B cell (primary cell): ENCODE data around the gene ADH4. TPM values are rescaled to one million over a fixed set of nuclear protein-coding genes. Genes with fewer than 3 reads are reported as not detected.

ENCODE experiments used
- ATAC-seq: fragments of 200-7000 bp; cut with Tn5 transposase; one replicate; pipeline ENCODE4 v1.10.0; 2021; ENCODE audit warnings: low read depth, mild to moderate bottlenecking, moderate number of reproducible peaks, moderate library complexity
- CTCF ChIA-PET: fragments of 350-600 bp; sonication (Branson Sonifier 250); formaldehyde crosslinking; loops from one replicate; lab custom pipeline; 2021; ENCODE audit warnings: antibody characterized with exemption, inconsistent platforms; lab: Charles Lee
- POLR2A ChIA-PET: fragments of 350-600 bp; sonication (Branson Sonifier 250); formaldehyde crosslinking; loops from one replicate; lab custom pipeline; 2021; ENCODE audit warnings: antibody characterized with exemption; lab: Charles Lee
- DNase-seq: peaks from one replicate; pipeline ENCODE4 v3.0.0; 2013
- H2AFZ ChIP-seq: 2 replicates; pipeline ENCODE4 v1.6.1; 2012; ENCODE audit warnings: mild to moderate bottlenecking, low read depth, low read length; ENCODE audit not compliant: insufficient read depth, poor library complexity, severe bottlenecking
- H3K27ac ChIP-seq, 2 donors: 1 replicate in 1 of 2; 2 replicates in 1 of 2; pipeline ENCODE4 v1.5.1; 2012 to 2013; ENCODE audit warnings: low read length in 2 of 2, mild to moderate bottlenecking in 2 of 2, moderate library complexity in 1 of 2
- H3K27me3 ChIP-seq, 4 experiments: fragments of 200-600 bp in 1 of 4; sonication (generic) in 1 of 4; replicated peaks in 1 of 4; 1 replicate in 2 of 4; 2 replicates in 2 of 4; pipeline versions ENCODE4 v1.6.1 to v1.7.0; 2013 to 2016; ENCODE audit warnings: low read length in 3 of 4, mild to moderate bottlenecking in 2 of 4, mixed read lengths in 1 of 4, moderate library complexity in 1 of 4; ENCODE audit not compliant: insufficient read depth in 4 of 4, control insufficient read depth in 3 of 4; ENCODE audit errors: control extremely low read depth in 1 of 4
- H3K36me3 ChIP-seq, 2 experiments: replicated peaks in 1 of 2; 1 replicate in 1 of 2; 2 replicates in 1 of 2; pipeline versions ENCODE4 v1.6.1 to v1.7.1; 2013; ENCODE audit warnings: low read length in 1 of 2; ENCODE audit not compliant: insufficient read depth in 2 of 2, control insufficient read depth in 1 of 2; ENCODE audit errors: control extremely low read depth in 1 of 2, extremely low read depth in 1 of 2
- H3K4me1 ChIP-seq, 2 donors: fragments of 200-600 bp in 1 of 2; sonication (generic) in 1 of 2; 1 replicate in 1 of 2; 2 replicates in 1 of 2; pipeline versions ENCODE4 v1.5.1 to v1.6.1; 2013 to 2017; ENCODE audit warnings: low read length in 2 of 2; ENCODE audit not compliant: control insufficient read depth in 2 of 2, insufficient read depth in 2 of 2
- H3K4me2 ChIP-seq: replicated peaks from 2 replicates; pipeline ENCODE3; 2012; ENCODE audit warnings: mild to moderate bottlenecking, low read depth, low read length; ENCODE audit not compliant: poor library complexity, severe bottlenecking
- H3K4me3 ChIP-seq, 5 experiments: fragments of 200-600 bp in 1 of 5; sonication (generic) in 1 of 5; 1 replicate in 3 of 5; 2 replicates in 2 of 5; pipeline versions ENCODE4 v1.5.1 to v1.7.0; 2011 to 2016; ENCODE audit warnings: low read length in 4 of 5, mild to moderate bottlenecking in 4 of 5, low read depth in 2 of 5, control low read depth in 1 of 5, moderate library complexity in 1 of 5; ENCODE audit not compliant: insufficient read depth in 1 of 5; ENCODE audit errors: control extremely low read depth in 1 of 5, extremely low read depth in 1 of 5
- H3K79me2 ChIP-seq: fragments of 200-600 bp; sonication (generic); one replicate; pipeline ENCODE4 v1.6.0; 2016; ENCODE audit warnings: low read length; ENCODE audit not compliant: control insufficient read depth, insufficient read depth
- H3K9ac ChIP-seq: fragments of 200-600 bp; sonication (generic); 2 replicates; pipeline ENCODE4 v1.6.1; 2017; ENCODE audit warnings: mild to moderate bottlenecking, low read length, moderate library complexity
- H3K9me3 ChIP-seq, 3 donors: one replicate each; pipeline versions ENCODE4 v1.6.1 to v1.7.1; 2013; ENCODE audit warnings: low read length in 2 of 3; ENCODE audit not compliant: control insufficient read depth in 2 of 3, insufficient read depth in 1 of 3; ENCODE audit errors: control extremely low read depth in 1 of 3
- H4K20me1 ChIP-seq: 2 replicates; pipeline ENCODE4 v1.6.0; 2012; ENCODE audit warnings: mild to moderate bottlenecking, low read length; ENCODE audit not compliant: insufficient read depth, control insufficient read depth, poor library complexity, severe bottlenecking
- H3K27ac Mint-ChIP-seq: one replicate; pipeline ENCODE4 v1.8.0; 2021; ENCODE audit warnings: mixed read lengths
- H3K27me3 Mint-ChIP-seq: one replicate; pipeline ENCODE4 v1.8.0; 2021; ENCODE audit warnings: mixed read lengths
- H3K4me1 Mint-ChIP-seq: one replicate; pipeline ENCODE4 v1.8.0; 2021; ENCODE audit warnings: mixed read lengths
- H3K4me3 Mint-ChIP-seq: one replicate; pipeline ENCODE4 v1.8.0; 2021; ENCODE audit warnings: mixed read lengths
- H3K9me3 Mint-ChIP-seq: one replicate; pipeline ENCODE4 v1.8.0; 2022; ENCODE audit warnings: mixed read lengths; ENCODE audit not compliant: insufficient read depth
- CTCF ChIP-seq: fragments of 200-600 bp; IDR thresholded peaks from one replicate; pipeline ENCODE4 v1.8.0; 2022; ENCODE audit warnings: antibody characterized with exemption, mild to moderate bottlenecking
- EZH2 ChIP-seq: IDR thresholded peaks from 2 replicates; pipeline ENCODE4 v1.6.1; 2012; ENCODE audit warnings: borderline replicate concordance, low read depth, mild to moderate bottlenecking, moderate library complexity, low read length; ENCODE audit not compliant: insufficient read depth, poor library complexity, severe bottlenecking
- WGBS: methylation state at CpG from one replicate; pipeline ENCODE4 v1.1.5; 2013; ENCODE audit warnings: missing lambda C conversion rate; ENCODE audit not compliant: insufficient coverage; 5-methylcytosine and 5-hydroxymethylcytosine counted together
- intact Hi-C: fragments of 100-400 bp; cut with micrococcal nuclease; formaldehyde crosslinking; loops from one replicate; pipeline ENCODE4 v1.10.0; 2022
- polyA plus RNA-seq: library from polyadenylated mRNA; depleted of rRNA; stranded (reverse); fragments of >200 nt; gene quantifications from 2 replicates; pipeline ENCODE4 v1.2.3, GENCODE V29; 2012
- total RNA-seq, 2 donors: library from RNA; stranded (reverse); fragments of 120-200 nt in 1 of 2; gene quantifications; 1 replicate in 1 of 2; 2 replicates in 1 of 2; pipeline versions ENCODE4 v1.2.3 to v1.2.4, GENCODE V29; 2013 to 2022

ADH4 gene
- total and polyA plus RNA-seq, 2 donors (not counting 1 experiment from before 2014, with no cell fraction given), result not detected

GRCh38 chr4:99088023-99088449, 56.1 kb downstream of the ADH4 start:
- H3K9ac ChIP-seq, result peak overlapping the region; percentile 89
- intact Hi-C loops, result loop anchor here (1.0 to 5.0 kb wide), 8 partner anchors 93 to 945 kb away; partner anchors contain the start of genes DAPP1, DNAJB14, METAP1 and RAP1GDS1
- H3K4me1 Mint-ChIP-seq, result peaks cover 46% of the 10 kb centered on the region

More at GRCh38 chr4:99088023-99088449, 56.1 kb downstream of the ADH4 start:
- Histone ChIP-seq H2AFZ (peak overlapping the region; percentile 97), H3K27ac (peak overlapping the region; percentile 75 to 84), H3K79me2 (peaks cover 47% of the 10 kb centered on the region), H3K36me3 (peaks cover 2 to 19% of the 10 kb centered on the region in 2 experiments), H3K9me3 (no peaks in the 10 kb centered on the region), H4K20me1 (no peaks in the 10 kb centered on the region), H3K4me3 (peak overlapping the region; percentile 27 to 97 (median 93)), H3K4me2 (peak overlapping the region; percentile 87), H3K4me1 (peaks cover 15 to 25% of the 10 kb centered on the region in 2 donors), H3K27me3 (no peaks in the 10 kb centered on the region)
- DNase-seq, result no peak
- peak overlapping the region; percentile 98 for H3K27ac Mint-ChIP-seq
- peak overlapping the region; percentile 98 for H3K4me3 Mint-ChIP-seq
- ChIA-PET POLR2A (interaction anchor here (0.6 to 2.3 kb wide), 7 partner anchors 31 to 947 kb away, joined by 3 to 11 read pairs (median 7); partner anchors contain the start of genes EIF4E, METAP1 and TRMT10A), CTCF (interaction anchor here (0.8 to 2.8 kb wide), 4 partner anchors 32 to 945 kb away, joined by 3 to 18 read pairs (median 8); partner anchors contain the start of genes EIF4E, METAP1 and STPG2)
- under 1% methylated on average over 8 of the region's 15 CpGs for WGBS
- H3K27me3 Mint-ChIP-seq, result no peaks in the 10 kb centered on the region
- H3K9me3 Mint-ChIP-seq, result no peaks in the 10 kb centered on the region
- peak; percentile 6 for ATAC-seq
- TF ChIP-seq EZH2 (no peak), CTCF (no peak)
